ENCODE measurements around the gene NPEPPS.

The NPEPPS gene

GRCh38 chr17:47615766-47616424 is 85.0 kb downstream of the NPEPPS start:
- TF ChIP-seq CTCF (IDR thresholded peaks at IDR 0.05), result peak; percentile 64
- no peaks in the 10 kb centered on the region for H3K4me1 ChIP-seq (ENCODE audit: control insufficient read depth in 1 of 2, insufficient read depth in 1 of 2, low read depth in 1 of 2, low read length in 1 of 2)
- H3K9me3 ChIP-seq, result no peaks in the 10 kb centered on the region
- H3K27me3 ChIP-seq, result no peaks in the 10 kb centered on the region
- peak overlapping the region; percentile 30 for H3K27ac ChIP-seq
- peaks cover 94% of the 10 kb centered on the region for H3K36me3 ChIP-seq
- no peak overlapping the region for H3K4me3 ChIP-seq (ENCODE audit: low read depth in 1 of 2, low read length in 1 of 2)

- TF ChIP-seq CTCF (IDR thresholded peaks at IDR 0.05), result no peak
Observed at GRCh38 chr17:47618410-47618809, 87.5 kb downstream of the NPEPPS start.

GRCh38 chr17:47620503-47621245 is 89.8 kb downstream of the NPEPPS start:
- Histone ChIP-seq H3K4me3 (ENCODE audit: low read depth in 1 of 2, low read length in 1 of 2) (no peak overlapping the region), H3K9me3 (no peaks in the 10 kb centered on the region), H3K27ac (no peak overlapping the region), H3K27me3 (no peaks in the 10 kb centered on the region), H3K4me1 (ENCODE audit: control insufficient read depth in 1 of 2, insufficient read depth in 1 of 2, low read depth in 1 of 2, low read length in 1 of 2) (no peaks in the 10 kb centered on the region), H3K36me3 (peaks cover 95% of the 10 kb centered on the region)
- no peak for TF ChIP-seq CTCF (IDR thresholded peaks at IDR 0.05)

More at GRCh38 chr17:47618410-47618809, 87.5 kb downstream of the NPEPPS start:
- Histone ChIP-seq H3K4me1 (ENCODE audit: control insufficient read depth in 1 of 2, insufficient read depth in 1 of 2, low read depth in 1 of 2, low read length in 1 of 2) (no peaks in the 10 kb centered on the region), H3K36me3 (peaks cover 96% of the 10 kb centered on the region), H3K9me3 (no peaks in the 10 kb centered on the region), H3K4me3 (ENCODE audit: low read depth in 1 of 2, low read length in 1 of 2) (no peak overlapping the region), H3K27ac (no peak overlapping the region), H3K27me3 (no peaks in the 10 kb centered on the region)

GRCh38 chr17:47621293-47622179 is 90.6 kb downstream of the NPEPPS start:
- no peaks in the 10 kb centered on the region for H3K4me1 ChIP-seq (ENCODE audit: control insufficient read depth in 1 of 2, insufficient read depth in 1 of 2, low read depth in 1 of 2, low read length in 1 of 2)
- no peak overlapping the region for H3K4me3 ChIP-seq (ENCODE audit: low read depth in 1 of 2, low read length in 1 of 2)
- H3K27me3 ChIP-seq, result no peaks in the 10 kb centered on the region
- TF ChIP-seq CTCF (IDR thresholded peaks at IDR 0.05), result no peak
- no peaks in the 10 kb centered on the region for H3K9me3 ChIP-seq
- peaks cover 93% of the 10 kb centered on the region for H3K36me3 ChIP-seq
- peak overlapping the region; percentile 33 for H3K27ac ChIP-seq

GRCh38 chr17:47622180-47622549 is 91.3 kb downstream of the NPEPPS start:
- Histone ChIP-seq H3K36me3 (peaks cover 96% of the 10 kb centered on the region), H3K9me3 (no peaks in the 10 kb centered on the region), H3K4me1 (ENCODE audit: control insufficient read depth in 1 of 2, insufficient read depth in 1 of 2, low read depth in 1 of 2, low read length in 1 of 2) (no peaks in the 10 kb centered on the region), H3K4me3 (ENCODE audit: low read depth in 1 of 2, low read length in 1 of 2) (no peak overlapping the region), H3K27me3 (no peaks in the 10 kb centered on the region), H3K27ac (no peak overlapping the region)
- TF ChIP-seq CTCF (IDR thresholded peaks at IDR 0.05), result no peak

Measured in neutrophil (primary cell).